A549 (cell line): ENCODE measurements around the gene UCP3. TPM values are rescaled to one million over a fixed set of nuclear protein-coding genes. Genes with fewer than 3 reads are reported as not detected.
A peak's percentile ranks its signal among the peaks of the same experiment; 100 is the strongest.

Experiments
- ATAC-seq, 2 experiments: fragments of 200-7000 bp in 1 of 2; fragments of >200 bp in 1 of 2; cut with Nextera tagmentation in 1 of 2; cut with Tn5 transposase in 1 of 2; 3 replicates each; pipeline versions ENCODE4 v1.8.0 to v1.9.1; 2018 to 2020; ENCODE audit warnings: mild to moderate bottlenecking in 1 of 2, moderate library complexity in 1 of 2
- CTCF ChIA-PET: fragments of 300-600 bp; sonication (Branson Sonifier 250); formaldehyde crosslinking; extraction: SDS; loops from one replicate; lab custom pipeline; 2021; ENCODE audit warnings: antibody characterized with exemption, inconsistent platforms; lab: Yijun Ruan, JAX
- POLR2A ChIA-PET: fragments of 350-600 bp; formaldehyde crosslinking; extraction: SDS; loops from one replicate; lab custom pipeline; 2021; ENCODE audit warnings: antibody characterized with exemption, inconsistent platforms; lab: Yijun Ruan, JAX
- DNase-seq, 2 experiments: peaks; one replicate each; pipeline versions ENCODE4 v3.0.0 to v3.0.0-alpha.2; 2011 to 2016; ENCODE audit warnings: low read depth in 1 of 2, low spot score in 1 of 2
- FAIRE-seq: peaks from 2 replicates; lab custom pipeline; 2011; peaks lifted over from hg19 to GRCh38; lab: Jason Lieb, UNC
- H3K27ac ChIP-seq, 2 experiments: fragments of >200 bp; sonication (Bioruptor Twin); formaldehyde crosslinking; 3 replicates each; pipeline ENCODE4 v1.5.1; 2016 to 2017
- H3K4me1 ChIP-seq: fragments of >200 bp; sonication (Bioruptor Twin); formaldehyde crosslinking; 3 replicates; pipeline ENCODE4 v1.6.1; 2016
- H3K4me2 ChIP-seq: fragments of >200 bp; sonication (Bioruptor Twin); formaldehyde crosslinking; 3 replicates; pipeline ENCODE4 v1.6.1; 2016
- H3K4me3 ChIP-seq: fragments of >200 bp; sonication (Bioruptor Twin); formaldehyde crosslinking; 3 replicates; pipeline ENCODE4 v1.5.1; 2016
- H3K9me3 ChIP-seq: fragments of >200 bp; sonication (Bioruptor Twin); formaldehyde crosslinking; 3 replicates; pipeline ENCODE4 v1.6.1; 2016
- ATOH8 ChIP-seq: fragments of 250-450 bp; sonication (Bioruptor Pico); IDR thresholded peaks from 2 replicates; pipeline ENCODE4 v1.5.0; 2020; ENCODE audit warnings: low read depth, mild to moderate bottlenecking, moderate library complexity
- CHD2 ChIP-seq: fragments of 150-350 bp; IDR thresholded peaks from 2 replicates; pipeline ENCODE4 v1.6.1; 2014; ENCODE audit warnings: low read length; ENCODE audit not compliant: partially characterized antibody
- E2F6 ChIP-seq: IDR thresholded peaks from 2 replicates; pipeline ENCODE4 v1.6.1; 2012; ENCODE audit warnings: low read depth, borderline replicate concordance
- ELK1 ChIP-seq: fragments of 150-350 bp; IDR thresholded peaks from 2 replicates; pipeline ENCODE4 v1.6.1; 2014; ENCODE audit warnings: low read depth, mild to moderate bottlenecking, low read length
- FOSB ChIP-seq: fragments of 250-450 bp; sonication (Bioruptor Pico); IDR thresholded peaks from 2 replicates; pipeline ENCODE4 v1.5.0; 2020; ENCODE audit warnings: mild to moderate bottlenecking, moderate library complexity
- FOSL2 ChIP-seq, 2 experiments: fragments of 450-650 bp in 1 of 2; fragments of >200 bp in 1 of 2; sonication (Bioruptor Twin) in 1 of 2; formaldehyde crosslinking; IDR thresholded peaks; 2 replicates each; pipeline versions ENCODE4 v1.5.0 to v1.6.1; 2016 to 2020; ENCODE audit warnings: mild to moderate bottlenecking in 1 of 2, moderate library complexity in 1 of 2
- FOXS1 ChIP-seq: fragments of 250-450 bp; sonication (Bioruptor Pico); IDR thresholded peaks from 2 replicates; pipeline ENCODE4 v1.5.0; 2020; ENCODE audit warnings: mild to moderate bottlenecking, moderate library complexity
- HMGXB4 ChIP-seq: fragments of 250-450 bp; sonication (Bioruptor Pico); IDR thresholded peaks from 2 replicates; pipeline ENCODE4 v1.5.0; 2021; ENCODE audit warnings: mild to moderate bottlenecking, moderate library complexity, borderline replicate concordance
- HOXA7 ChIP-seq: fragments of 250-450 bp; sonication (Bioruptor Pico); IDR thresholded peaks from 2 replicates; pipeline ENCODE4 v1.5.0; 2020; ENCODE audit warnings: mild to moderate bottlenecking, moderate library complexity
- JUN ChIP-seq, 2 experiments: fragments of >200 bp; sonication (Bioruptor Twin); formaldehyde crosslinking; IDR thresholded peaks; 2 replicates in 1 of 2; 3 replicates in 1 of 2; pipeline ENCODE4 v1.6.1; 2016 to 2017
- JUNB ChIP-seq: fragments of >200 bp; sonication (Bioruptor Twin); formaldehyde crosslinking; IDR thresholded peaks from 2 replicates; pipeline ENCODE4 v1.6.1; 2016
- MAFK ChIP-seq: fragments of 450-650 bp; IDR thresholded peaks from 2 replicates; pipeline ENCODE4 v1.6.1; 2014; ENCODE audit not compliant: partially characterized antibody
- MYC ChIP-seq: IDR thresholded peaks from 2 replicates; pipeline ENCODE4 v1.6.1; 2012; ENCODE audit warnings: mild to moderate bottlenecking, inconsistent platforms, low read length, improper control_type of control experiment, borderline replicate concordance
- RAD21 ChIP-seq, 2 experiments: fragments of >200 bp in 1 of 2; sonication (Bioruptor Twin) in 1 of 2; formaldehyde crosslinking in 1 of 2; IDR thresholded peaks in 1 of 2; conservative IDR thresholded peaks in 1 of 2; 2 replicates in 1 of 2; 3 replicates in 1 of 2; pipeline ENCODE4 v1.6.1; 2012 to 2018; ENCODE audit warnings: inconsistent platforms in 1 of 2
- RFX5 ChIP-seq: fragments of 450-650 bp; IDR thresholded peaks from 2 replicates; pipeline ENCODE4 v1.7.1; 2014; ENCODE audit warnings: antibody characterized with exemption, mild to moderate bottlenecking, moderate library complexity
- SMC3 ChIP-seq: fragments of >200 bp; sonication (Bioruptor Twin); formaldehyde crosslinking; IDR thresholded peaks from 3 replicates; pipeline ENCODE4 v1.6.1; 2018; ENCODE audit warnings: inconsistent platforms
- ZSCAN20 ChIP-seq: fragments of 250-450 bp; sonication (Bioruptor Pico); IDR thresholded peaks from 2 replicates; pipeline ENCODE4 v1.8.0; 2022; ENCODE audit warnings: mild to moderate bottlenecking, moderate library complexity
- whole genome bisulfite sequencing: methylation state at CpG from one replicate; pipeline ENCODE4 v1.1.6; 2017; ENCODE audit errors: missing lambda C conversion rate; 5-methylcytosine and 5-hydroxymethylcytosine counted together
- polyA plus RNA-seq, 4 experiments: library from polyadenylated mRNA; depleted of rRNA in 3 of 4; stranded (reverse); fragments of >200 nt; fragmentation: RNase III in 1 of 4; extraction: RNeasy Plus Mini Kit Qiagen cat#74134 plus additional on column Dnase treatment in 1 of 4; gene quantifications; 2 replicates in 3 of 4; 3 replicates in 1 of 4; pipeline ENCODE4 v1.2.3, GENCODE V29; 2011 to 2017

Gene UCP3
- polyA plus RNA-seq, 2 of the 4 experiments (the other 2 are of a cell fraction), result 1.3 to 1.5 TPM

- H3K4me3 ChIP-seq, result no peak overlapping the region
- POLR2A ChIA-PET, result no interaction called here
- no peak for DNase-seq
- no peak overlapping the region for H3K27ac ChIP-seq
- no peaks in the 10 kb centered on the region for H3K4me1 ChIP-seq
- WGBS, result 91% methylated on average over 8 of the region's 8 CpGs
- no peak for FAIRE-seq
- TF ChIP-seq SMC3 (no peak), CHD2 (no peak), MYC (no peak), RFX5 (no peak), JUN (IDR thresholded peaks at IDR 0.05) (no peak), JUNB (no peak), ZSCAN20 (CRISPR knock-in tag) (no peak), HOXA7 (no peak), FOXS1 (CRISPR knock-in tag) (no peak), HMGXB4 (CRISPR knock-in tag) (no peak), E2F6 (no peak), FOSB (CRISPR knock-in tag) (no peak), RAD21 (conservative IDR thresholded peaks at IDR 0.05 in 1 of 2, IDR thresholded peaks at IDR 0.05 in 1 of 2) (no peak), FOSL2 (IDR thresholded peaks at IDR 0.05) (no peak), FOSL2 (CRISPR knock-in tag; IDR thresholded peaks at IDR 0.05) (no peak), MAFK (no peak)
- TF ChIP-seq, all 56 proteins: peak for 0
- no peak for ATAC-seq
- H3K4me2 ChIP-seq, result no peak overlapping the region
- no peaks in the 10 kb centered on the region for H3K9me3 ChIP-seq
- CTCF ChIA-PET, result no interaction called here
Measured at GRCh38 chr11:74011360-74012073, 2.6 kb upstream of the UCP3 start.

GRCh38 chr11:74010306-74011300, 1.7 kb upstream of the UCP3 start:
- WGBS, result 86% methylated on average over 9 of the region's 9 CpGs
- no peak overlapping the region for H3K4me3 ChIP-seq
- no peaks in the 10 kb centered on the region for H3K9me3 ChIP-seq
- H3K4me1 ChIP-seq, result no peaks in the 10 kb centered on the region
- ATAC-seq (peak in 1 of 2 experiments; percentile 28; a peak in 3 of 6 replicates), DNase-seq (no peak), FAIRE-seq (no peak)
- ChIA-PET CTCF (no interaction called here), POLR2A (no interaction called here)
- no peak overlapping the region for H3K4me2 ChIP-seq
- no peak for TF ChIP-seq FOXS1 (CRISPR knock-in tag)
- TF ChIP-seq ATOH8, result no peak
- TF ChIP-seq ELK1, result no peak
- H3K27ac ChIP-seq, result no peak overlapping the region
